ENCODE results near the gene ST6GALNAC6. TPM values are rescaled to one million over a fixed set of nuclear protein-coding genes. Genes with fewer than 3 reads are reported as not detected.

Gene ST6GALNAC6
- total and polyA plus RNA-seq, 10 of the 15 experiments (the other 5 are each of a cell fraction or from before 2014, with no cell fraction given), result 0.40 to 27.0 (median 16.8) TPM

DNA sequence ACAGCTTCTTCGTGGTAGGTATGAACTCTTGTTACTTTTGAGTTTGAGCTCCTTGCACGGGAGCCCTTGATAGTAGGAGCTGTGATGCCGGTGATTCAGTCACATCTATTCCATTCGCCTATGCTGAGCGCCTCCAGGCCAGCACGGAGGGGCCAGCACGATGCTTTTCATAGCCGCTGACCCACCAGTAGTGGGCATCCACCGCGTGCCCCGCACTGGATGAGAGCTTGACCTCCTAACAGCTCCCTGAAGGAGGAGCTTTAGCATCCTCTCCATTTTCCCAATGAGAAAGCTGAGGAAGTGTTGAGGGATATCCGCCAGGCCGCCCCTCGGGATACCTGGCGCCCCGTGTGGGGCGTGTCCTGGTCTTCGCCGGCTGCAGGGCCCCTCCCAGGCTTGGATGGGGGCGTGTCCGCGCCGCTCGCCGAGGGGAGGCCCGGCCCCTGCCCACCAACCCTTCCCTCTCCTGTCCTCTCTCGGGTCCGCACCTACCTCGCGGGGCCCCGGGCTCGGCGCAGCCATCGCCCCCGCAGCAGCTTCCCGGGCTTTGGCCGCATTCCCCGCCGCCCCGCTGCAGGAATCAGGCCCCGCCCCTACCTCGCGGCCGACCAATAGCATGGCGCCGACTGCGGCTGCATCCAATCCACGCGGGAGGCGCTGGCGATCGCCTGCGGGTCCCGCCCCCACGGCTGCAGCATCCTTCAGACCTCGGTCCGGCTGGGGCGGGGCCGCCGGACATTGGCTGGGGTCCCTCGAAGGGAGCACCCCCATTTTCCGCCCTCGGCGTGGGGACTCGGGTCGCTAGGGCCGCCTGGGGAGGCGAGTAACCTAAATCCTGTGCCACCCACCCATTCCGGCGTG, 31.1 kb upstream of the ST6GALNAC6 start, which contains the start of gene PIP5KL1:
Gene PIP5KL1 (minus strand): TSS at position 547 of the 861 bp plus-strand sequence. CDS start 25 bp downstream, at position 522.
- Histone ChIP-seq H3K9me3 (replicated peaks; ENCODE audit: control insufficient read depth, insufficient read depth, low read length) (no peaks in the 10 kb centered on the region), H3K4me2 (ENCODE audit: control insufficient read depth, insufficient read depth) (peak within 1 kb of the TSS; percentile 96), H3K9ac (ENCODE audit: control insufficient read depth, insufficient read depth, low read length) (peak within 1 kb of the TSS; percentile 51; the same call in 1 of the 2 replicates), H3K4me1 (ENCODE audit: control insufficient read depth, insufficient read depth, low read length) (peaks cover 21% of the 10 kb centered on the region), H3K27ac (ENCODE audit: control insufficient read depth, insufficient read depth) (no peak within 1 kb of the TSS), H3K36me3 (ENCODE audit: control insufficient read depth in 2 of 2, insufficient read depth in 2 of 2, low read length in 1 of 2) (peaks cover 0 to 2% of the 10 kb centered on the region in 2 experiments; a peak in 2 of 4 replicates), H3K79me2 (ENCODE audit: control insufficient read depth, insufficient read depth, low read length) (peaks cover 3% of the 10 kb centered on the region; the same call in 1 of the 2 replicates), H3K4me3 (peak within 1 kb of the TSS; percentile 65), H2AFZ (ENCODE audit: control insufficient read depth, low read depth, low read length) (peak within 1 kb of the TSS; percentile 61), H3K27me3 (replicated peaks in 1 of 2; ENCODE audit: control insufficient read depth in 2 of 2, insufficient read depth in 2 of 2, low read length in 1 of 2) (peaks cover 2 to 4% of the 10 kb centered on the region in 2 experiments; a peak in 3 of 4 replicates), H4K20me1 (ENCODE audit: control insufficient read depth, insufficient read depth) (peaks cover 2% of the 10 kb centered on the region; the same call in 1 of the 2 replicates)
- no peak for DNase-seq (ENCODE audit: low read depth, low spot score)
- intact Hi-C loops (cut with micrococcal nuclease; ENCODE audit: unreplicated experiment) (no loop called here), in situ Hi-C loops (cut with MboI) (no loop called here)
- BruUV-seq (replicated peaks), result no TSS peak
- SMC1A ChIA-PET (ENCODE audit: uncharacterized antibody, unreplicated experiment), result interaction anchor here (0.7 to 0.8 kb wide), 2 partner anchors 9 to 13 kb away, joined by 3 to 4 read pairs; partner anchors contain the start of gene ST6GALNAC4
- CTCF ChIA-PET, result interaction anchor here (0.8 to 3.2 kb wide), 6 partner anchors 9 to 195 kb away, joined by 3 to 19 read pairs (median 4); partner anchors contain the start of gene TOR2A
- RAD21 ChIA-PET (ENCODE audit: unreplicated experiment), result interaction anchor here (0.5 to 1.6 kb wide), 6 partner anchors 9 to 196 kb away, joined by 3 to 4 read pairs (median 4); partner anchors contain the start of genes ST6GALNAC4 and TOR2A
- POLR2A ChIA-PET, result interaction anchor here (0.5 to 1.2 kb wide), 2 partner anchors 14 to 971 kb away, joined by 3 to 5 read pairs; partner anchors contain the start of gene ST6GALNAC4
- FAIRE-seq, result no peak
- WGBS (ENCODE audit: insufficient coverage, insufficient replicate concordance, low lambda C conversion rate, missing lambda C conversion rate), result 1% methylated on average over 54 of the region's 70 CpGs
- ATAC-seq, result peak; percentile 93
- TF ChIP-seq SMARCA5 (IDR thresholded peaks at IDR 0.05), result no peak
- no peak for TF ChIP-seq PAX8 (IDR thresholded peaks at IDR 0.05)
- TF ChIP-seq ETV6 (conservative IDR thresholded peaks at IDR 0.05 in 1 of 2, IDR thresholded peaks at IDR 0.05 in 1 of 2; ENCODE audit: borderline replicate concordance in 1 of 2, low read depth in 1 of 2), result no peak
- TF ChIP-seq SPI1 (IDR thresholded peaks at IDR 0.05; ENCODE audit: borderline replicate concordance, insufficient read depth, low read depth, low read length), result no peak
- no peak for TF ChIP-seq ZBTB33 (IDR thresholded peaks at IDR 0.05)
- no peak for TF ChIP-seq TCF3 (IDR thresholded peaks at IDR 0.05; ENCODE audit: borderline replicate concordance, insufficient read depth, low read depth, low read length)
- TF ChIP-seq RFX5 (IDR thresholded peaks at IDR 0.05; ENCODE audit: low read depth, low read length), result 0 out of 2 replicates have a peak, but pooled peaks have one; percentile 56
- no peak for TF ChIP-seq E2F4 (IDR thresholded peaks at IDR 0.05; ENCODE audit: low read depth, low read length)
- TF ChIP-seq FOXM1 (IDR thresholded peaks at IDR 0.05; ENCODE audit: low read depth, low read length), result no peak
- no peak for TF ChIP-seq CHD1 (IDR thresholded peaks at IDR 0.05; ENCODE audit: low read depth, low read length)
- TF ChIP-seq, protein P1, sequence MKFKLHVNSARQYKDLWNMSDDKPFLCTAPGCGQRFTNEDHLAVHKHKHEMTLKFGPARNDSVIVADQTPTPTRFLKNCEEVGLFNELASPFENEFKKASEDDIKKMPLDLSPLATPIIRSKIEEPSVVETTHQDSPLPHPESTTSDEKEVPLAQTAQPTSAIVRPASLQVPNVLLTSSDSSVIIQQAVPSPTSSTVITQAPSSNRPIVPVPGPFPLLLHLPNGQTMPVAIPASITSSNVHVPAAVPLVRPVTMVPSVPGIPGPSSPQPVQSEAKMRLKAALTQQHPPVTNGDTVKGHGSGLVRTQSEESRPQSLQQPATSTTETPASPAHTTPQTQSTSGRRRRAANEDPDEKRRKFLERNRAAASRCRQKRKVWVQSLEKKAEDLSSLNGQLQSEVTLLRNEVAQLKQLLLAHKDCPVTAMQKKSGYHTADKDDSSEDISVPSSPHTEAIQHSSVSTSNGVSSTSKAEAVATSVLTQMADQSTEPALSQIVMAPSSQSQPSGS (IDR thresholded peaks at IDR 0.05; ENCODE audit: low read length), result no peak
- TF ChIP-seq, protein P2, sequence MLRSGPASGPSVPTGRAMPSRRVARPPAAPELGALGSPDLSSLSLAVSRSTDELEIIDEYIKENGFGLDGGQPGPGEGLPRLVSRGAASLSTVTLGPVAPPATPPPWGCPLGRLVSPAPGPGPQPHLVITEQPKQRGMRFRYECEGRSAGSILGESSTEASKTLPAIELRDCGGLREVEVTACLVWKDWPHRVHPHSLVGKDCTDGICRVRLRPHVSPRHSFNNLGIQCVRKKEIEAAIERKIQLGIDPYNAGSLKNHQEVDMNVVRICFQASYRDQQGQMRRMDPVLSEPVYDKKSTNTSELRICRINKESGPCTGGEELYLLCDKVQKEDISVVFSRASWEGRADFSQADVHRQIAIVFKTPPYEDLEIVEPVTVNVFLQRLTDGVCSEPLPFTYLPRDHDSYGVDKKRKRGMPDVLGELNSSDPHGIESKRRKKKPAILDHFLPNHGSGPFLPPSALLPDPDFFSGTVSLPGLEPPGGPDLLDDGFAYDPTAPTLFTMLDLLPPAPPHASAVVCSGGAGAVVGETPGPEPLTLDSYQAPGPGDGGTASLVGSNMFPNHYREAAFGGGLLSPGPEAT (IDR thresholded peaks at IDR 0.05; ENCODE audit: low read depth), result no peak
- TF ChIP-seq KAT2A (conservative IDR thresholded peaks at IDR 0.05; ENCODE audit: control insufficient read depth, low read depth, low read length), result no peak
- 0 out of 2 replicates have a peak, but pooled peaks have one; percentile 11 for TF ChIP-seq CREB1 (IDR thresholded peaks at IDR 0.05; ENCODE audit: low read depth)
- no peak for TF ChIP-seq MTA2 (IDR thresholded peaks at IDR 0.05; ENCODE audit: low read depth)
- no peak for TF ChIP-seq PAX5 (IDR thresholded peaks at IDR 0.05; ENCODE audit: borderline replicate concordance, low read depth, low read length)

Data from GM12878 (cell line).